Medulla oblongata (tissue), 1 donor: ENCODE data around the gene TUBB2A.
A peak's percentile ranks its signal among the peaks of the same experiment; 100 is the strongest.

Source experiments
- DNase-seq: peaks from one replicate; pipeline ENCODE4 v3.0.0-alpha.2; 2015; ENCODE audit errors: extremely low spot score

The TUBB2A gene

DNA sequence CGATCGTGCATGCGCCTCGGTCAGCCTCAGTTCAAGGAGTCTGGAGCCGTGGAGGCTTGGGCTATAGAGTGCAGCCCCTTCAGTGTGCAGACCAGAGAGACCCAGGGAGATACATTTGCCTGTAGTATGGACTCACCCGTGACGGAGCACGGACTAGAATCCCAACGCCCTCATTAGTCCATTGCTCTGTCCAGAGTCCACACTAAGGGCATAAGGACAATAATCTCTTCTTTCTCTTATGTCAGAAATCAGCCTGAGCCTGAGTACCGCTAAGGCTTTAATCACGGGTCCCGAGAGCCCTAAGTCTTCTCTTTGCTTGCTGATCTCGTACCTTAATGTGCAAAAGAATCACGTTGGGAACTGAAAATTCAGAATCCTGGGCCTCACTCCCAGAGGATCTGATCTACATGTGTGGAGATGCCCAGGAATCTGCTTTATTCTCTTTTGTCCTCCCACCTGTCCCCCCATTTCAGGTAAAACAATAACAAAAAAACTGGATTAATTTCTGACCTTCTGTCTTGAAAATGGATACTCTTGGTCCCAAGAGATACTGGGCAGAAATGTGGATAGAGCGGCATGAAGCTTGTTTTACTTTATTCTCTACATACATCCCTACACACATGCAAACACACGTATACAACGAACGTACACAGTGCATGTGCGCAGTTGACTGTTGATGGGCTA lies 38.2 kb downstream of the TUBB2A start:
- DNase-seq: peak; percentile 29

DNA sequence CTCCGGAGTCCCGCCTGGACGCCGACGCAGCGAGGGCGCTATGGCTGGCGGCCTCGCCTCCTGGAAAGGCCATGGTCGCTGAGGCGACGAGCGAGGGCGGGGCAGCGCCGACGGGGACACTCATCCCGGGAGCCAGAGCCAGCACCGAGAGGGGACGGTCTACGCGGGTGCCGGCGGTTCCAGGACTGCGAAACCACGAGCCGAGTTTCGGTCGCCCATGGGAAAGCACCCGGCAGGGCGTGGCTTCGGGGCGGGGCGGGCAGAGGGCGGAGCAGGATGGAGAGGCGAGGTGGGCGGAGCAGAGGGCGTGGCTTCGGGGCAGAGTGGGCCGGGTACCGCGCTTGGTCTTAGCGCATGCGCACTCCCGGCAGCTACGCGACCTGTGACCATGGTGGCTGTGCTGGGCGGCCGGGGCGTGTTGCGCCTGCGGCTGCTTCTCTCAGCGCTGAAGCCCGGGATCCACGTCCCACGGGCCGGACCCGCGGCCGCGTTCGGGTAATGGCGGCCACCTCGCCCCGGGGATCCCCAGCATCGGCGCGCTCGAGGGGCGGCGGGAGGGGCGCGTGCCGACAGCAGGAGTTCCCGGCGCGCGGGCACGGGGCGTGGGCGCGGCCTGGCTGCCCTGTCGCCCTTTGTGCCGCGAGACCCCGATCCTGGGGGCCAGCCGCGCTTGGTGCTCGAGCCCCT lies 38.8 kb downstream of the TUBB2A start, which contains the start of gene BPHL:
TSS of gene BPHL (plus strand) at position 359 of the 687 bp plus-strand sequence. CDS start at position 389, 30 bp downstream.
- DNase-seq: peak; percentile 97

DNA sequence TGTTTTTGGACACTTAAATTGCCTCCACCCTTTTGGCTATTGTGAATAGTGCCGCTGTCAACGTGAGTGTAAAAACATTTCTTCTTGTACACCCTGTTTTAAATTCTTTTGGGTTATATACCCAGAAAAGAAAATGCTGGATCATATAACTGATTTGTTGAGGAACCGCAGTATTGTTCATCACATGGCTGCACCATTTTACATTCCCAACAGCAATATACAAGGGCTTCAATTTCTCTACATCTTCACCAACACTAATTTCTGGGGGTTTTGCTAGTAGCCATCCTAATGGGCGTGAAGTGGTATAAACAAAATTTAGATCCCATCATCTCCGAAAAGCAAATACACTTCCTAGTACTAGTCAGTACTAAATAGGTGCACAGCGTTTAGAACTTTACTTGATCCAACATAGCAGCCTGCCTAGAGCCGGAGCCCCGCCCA lies 39.4 kb downstream of the TUBB2A start:
- DNase-seq: no peak

GRCh38 chr6:3114377-3114776 lies 43.0 kb downstream of the TUBB2A start:
- DNase-seq: no peak

DNA sequence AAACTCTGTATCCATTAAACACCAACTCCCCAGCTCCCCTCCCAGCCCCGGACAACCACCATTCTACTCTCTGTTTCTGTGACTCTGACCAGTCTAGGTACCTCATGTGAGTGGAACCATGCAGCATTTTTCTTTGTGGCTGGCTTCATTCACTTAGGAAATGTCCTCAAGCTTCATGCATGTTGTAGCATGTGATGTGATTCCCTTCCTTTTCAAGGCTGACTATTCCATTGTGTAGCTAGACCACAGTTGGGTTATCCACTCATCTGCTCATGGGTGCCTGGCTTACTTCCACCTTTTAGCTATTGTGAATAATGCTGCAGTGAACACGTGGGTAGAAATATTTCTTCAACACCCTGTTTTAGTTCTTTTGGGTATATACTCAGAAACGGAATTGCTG lies 47.6 kb downstream of the TUBB2A start:
- DNase-seq: no peak

DNA sequence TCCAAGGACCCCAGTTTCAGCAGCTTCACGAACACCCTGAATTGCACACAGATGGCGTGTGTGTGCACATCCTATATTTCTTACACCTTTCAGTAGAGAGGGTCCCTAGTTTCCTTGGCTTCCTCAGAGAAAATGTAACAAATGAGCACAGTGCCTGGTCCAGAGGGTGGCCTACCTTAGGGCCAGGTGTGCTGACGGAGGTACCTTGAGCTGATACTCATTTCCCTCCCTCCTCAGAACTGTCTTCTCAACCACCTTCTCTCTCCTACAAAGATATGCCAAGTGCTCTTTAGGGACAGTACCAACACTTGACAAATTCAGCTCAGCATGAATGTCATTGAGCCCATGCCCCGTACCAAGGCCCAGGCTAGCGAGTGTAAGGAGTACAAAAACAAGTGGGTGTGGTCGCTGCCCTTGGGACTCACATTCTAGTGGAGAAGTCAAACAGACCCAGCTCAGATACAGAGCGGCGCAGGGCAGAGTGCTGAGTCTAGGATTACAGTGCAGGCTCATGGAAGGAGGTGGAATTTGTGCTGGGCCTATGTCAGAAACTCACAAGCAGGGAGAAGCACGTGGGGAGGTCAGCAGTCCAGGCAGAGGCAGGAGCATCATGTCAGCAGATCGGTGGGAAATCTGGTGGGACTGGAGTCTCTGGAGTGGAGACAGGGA lies 48.5 kb downstream of the TUBB2A start:
- DNase-seq: no peak
